Tibial artery (tissue), 4 donors: ENCODE results near the gene ZNF415.

Experiments used
- DNase-seq, 2 donors: peaks; one replicate each; pipeline ENCODE4 v3.0.0-alpha.2; 2019
- H3K27ac ChIP-seq, 2 donors: fragments of 200-600 bp; sonication (generic) in 1 of 2; 1 replicate in 1 of 2; 2 replicates in 1 of 2; pipeline ENCODE4 v1.5.1; 2018 to 2019; ENCODE audit warnings: mild to moderate bottlenecking in 1 of 2
- H3K27me3 ChIP-seq, 2 donors: fragments of 200-600 bp; sonication (generic) in 1 of 2; one replicate each; pipeline versions ENCODE4 v1.5.1 to v1.6.0; 2016 to 2019
- H3K36me3 ChIP-seq, 3 donors: fragments of 200-600 bp; sonication (generic) in 2 of 3; one replicate each; pipeline ENCODE4 v1.5.1; 2016 to 2019; ENCODE audit warnings: mild to moderate bottlenecking in 2 of 3
- H3K4me1 ChIP-seq, 4 donors: fragments of 200-600 bp; sonication (generic) in 2 of 4; 1 replicate in 3 of 4; 2 replicates in 1 of 4; pipeline ENCODE4 v1.5.1; 2016 to 2019
- H3K4me3 ChIP-seq, 2 donors: fragments of 200-600 bp; sonication (generic) in 1 of 2; 1 replicate in 1 of 2; 2 replicates in 1 of 2; pipeline ENCODE4 v1.5.1; 2018 to 2019; ENCODE audit warnings: mild to moderate bottlenecking in 2 of 2
- H3K9me3 ChIP-seq, 3 donors: fragments of 200-600 bp; sonication (generic) in 1 of 3; one replicate each; pipeline ENCODE4 v1.5.1; 2016 to 2019
- intact Hi-C: fragments of 100-400 bp; cut with DNase I; formaldehyde crosslinking; loops from one replicate; pipeline ENCODE4 v1.15.0; 2023; ENCODE audit warnings: low total_unique reads
- TF ChIP-seq, protein P1 (sequence below), 2 experiments: fragments of 200-600 bp in 1 of 2; fragments of 450-650 bp in 1 of 2; IDR thresholded peaks; one replicate each; pipeline ENCODE4 v1.5.1; 2017 to 2019; ENCODE audit warnings: antibody characterized with exemption in 2 of 2, mild to moderate bottlenecking in 1 of 2, moderate library complexity in 1 of 2

The ZNF415 gene

DNA sequence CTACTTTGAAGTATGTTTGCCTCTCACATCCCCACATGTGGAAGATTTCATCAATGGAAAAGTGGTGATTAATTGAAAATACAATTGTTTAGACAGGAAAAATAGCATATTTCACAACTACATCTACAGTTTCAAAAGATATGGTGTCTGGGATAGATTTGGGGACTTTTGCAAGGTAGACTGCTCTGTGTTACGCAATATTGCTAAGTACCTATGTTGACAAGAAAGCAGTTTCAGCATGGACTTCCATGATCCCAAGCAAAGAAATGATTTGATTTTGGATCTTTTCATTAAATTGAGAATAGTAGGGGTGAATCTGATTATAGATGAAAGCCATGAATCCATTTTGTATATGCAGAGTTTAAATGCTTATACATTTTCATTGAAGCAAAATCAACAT lies 40.0 kb downstream of the ZNF415 start:
- TF ChIP-seq, protein P1, sequence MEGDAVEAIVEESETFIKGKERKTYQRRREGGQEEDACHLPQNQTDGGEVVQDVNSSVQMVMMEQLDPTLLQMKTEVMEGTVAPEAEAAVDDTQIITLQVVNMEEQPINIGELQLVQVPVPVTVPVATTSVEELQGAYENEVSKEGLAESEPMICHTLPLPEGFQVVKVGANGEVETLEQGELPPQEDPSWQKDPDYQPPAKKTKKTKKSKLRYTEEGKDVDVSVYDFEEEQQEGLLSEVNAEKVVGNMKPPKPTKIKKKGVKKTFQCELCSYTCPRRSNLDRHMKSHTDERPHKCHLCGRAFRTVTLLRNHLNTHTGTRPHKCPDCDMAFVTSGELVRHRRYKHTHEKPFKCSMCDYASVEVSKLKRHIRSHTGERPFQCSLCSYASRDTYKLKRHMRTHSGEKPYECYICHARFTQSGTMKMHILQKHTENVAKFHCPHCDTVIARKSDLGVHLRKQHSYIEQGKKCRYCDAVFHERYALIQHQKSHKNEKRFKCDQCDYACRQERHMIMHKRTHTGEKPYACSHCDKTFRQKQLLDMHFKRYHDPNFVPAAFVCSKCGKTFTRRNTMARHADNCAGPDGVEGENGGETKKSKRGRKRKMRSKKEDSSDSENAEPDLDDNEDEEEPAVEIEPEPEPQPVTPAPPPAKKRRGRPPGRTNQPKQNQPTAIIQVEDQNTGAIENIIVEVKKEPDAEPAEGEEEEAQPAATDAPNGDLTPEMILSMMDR (IDR thresholded peaks at IDR 0.05): no peak
- H3K27me3 ChIP-seq: no peaks in the 10 kb centered on the region
- no peak overlapping the region for H3K27ac ChIP-seq
- peaks cover 23 to 67% (median 43%) of the 10 kb centered on the region in 3 donors for H3K36me3 ChIP-seq
- DNase-seq: no peak
- intact Hi-C loops: no loop called here
- no peaks in the 10 kb centered on the region for H3K9me3 ChIP-seq
- no peaks in the 10 kb centered on the region for H3K4me1 ChIP-seq
- no peak overlapping the region for H3K4me3 ChIP-seq

DNA sequence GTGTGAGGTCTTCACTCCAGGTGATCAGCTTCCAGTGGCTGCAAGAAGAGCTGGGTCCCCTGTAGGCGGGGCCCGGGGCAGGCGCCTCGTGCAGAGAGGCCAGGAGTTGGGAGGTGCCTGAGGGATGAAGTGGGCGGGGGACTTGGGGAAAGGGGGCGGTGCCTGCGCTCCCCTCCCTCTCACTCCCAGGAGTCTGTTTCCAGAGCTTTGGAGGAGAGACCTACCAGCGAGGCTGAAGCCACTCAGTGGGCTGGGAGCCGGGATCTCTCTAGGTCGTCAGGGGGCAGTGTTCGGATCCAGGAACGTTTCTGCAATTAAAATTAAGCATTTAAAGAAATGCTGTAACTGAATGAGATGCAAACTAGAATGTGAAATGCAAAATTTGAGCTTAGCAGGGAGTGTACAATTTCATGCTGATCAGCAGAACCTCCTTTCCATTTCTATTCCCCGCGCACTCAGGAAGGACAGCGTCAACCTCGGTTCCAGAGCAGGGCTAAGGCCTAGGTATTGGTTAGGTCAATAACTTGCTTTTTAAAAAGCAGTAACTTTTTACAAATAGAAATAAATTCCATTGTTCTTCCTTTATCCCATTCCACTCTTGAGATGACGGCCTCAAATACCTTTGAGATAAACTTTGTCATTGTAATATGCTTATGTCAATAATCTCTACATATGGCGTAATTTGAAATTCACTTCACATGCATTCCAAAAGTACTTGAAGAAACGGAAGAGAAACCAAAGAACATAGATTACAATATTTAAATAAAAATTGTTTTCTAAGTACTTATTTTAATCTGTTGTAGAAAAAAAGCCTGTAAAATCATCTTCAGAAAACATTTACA lies 41.1 kb downstream of the ZNF415 start:
- H3K9me3 ChIP-seq: no peaks in the 10 kb centered on the region
- H3K4me1 ChIP-seq: no peaks in the 10 kb centered on the region
- TF ChIP-seq, protein P1 (IDR thresholded peaks at IDR 0.05): no peak
- no peak for DNase-seq
- intact Hi-C loops: no loop called here
- H3K4me3 ChIP-seq: no peak overlapping the region
- peaks cover 29 to 74% (median 48%) of the 10 kb centered on the region in 3 donors for H3K36me3 ChIP-seq
- no peak overlapping the region for H3K27ac ChIP-seq
- H3K27me3 ChIP-seq: no peaks in the 10 kb centered on the region

DNA sequence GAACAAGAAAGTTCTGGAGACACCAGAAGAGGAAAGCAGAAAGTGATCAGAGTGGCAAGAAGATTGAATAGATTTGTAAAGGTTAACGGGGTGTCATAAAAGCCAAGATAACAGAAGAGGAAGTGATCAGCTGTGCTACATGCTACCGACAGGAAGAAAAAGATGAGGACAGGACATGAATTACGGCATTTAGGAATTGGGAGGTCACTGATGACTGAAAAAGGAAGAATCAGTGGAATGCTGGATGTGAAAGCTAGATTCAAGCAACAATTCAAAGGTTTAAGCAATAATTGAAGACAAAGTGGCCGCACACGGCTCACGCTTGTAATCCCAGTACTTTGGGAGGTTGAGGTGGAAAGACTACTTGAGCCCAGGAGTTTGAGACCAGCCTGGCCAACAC lies 44.6 kb downstream of the ZNF415 start:
- H3K36me3 ChIP-seq: peaks cover 62 to 90% (median 79%) of the 10 kb centered on the region in 3 donors

DNA sequence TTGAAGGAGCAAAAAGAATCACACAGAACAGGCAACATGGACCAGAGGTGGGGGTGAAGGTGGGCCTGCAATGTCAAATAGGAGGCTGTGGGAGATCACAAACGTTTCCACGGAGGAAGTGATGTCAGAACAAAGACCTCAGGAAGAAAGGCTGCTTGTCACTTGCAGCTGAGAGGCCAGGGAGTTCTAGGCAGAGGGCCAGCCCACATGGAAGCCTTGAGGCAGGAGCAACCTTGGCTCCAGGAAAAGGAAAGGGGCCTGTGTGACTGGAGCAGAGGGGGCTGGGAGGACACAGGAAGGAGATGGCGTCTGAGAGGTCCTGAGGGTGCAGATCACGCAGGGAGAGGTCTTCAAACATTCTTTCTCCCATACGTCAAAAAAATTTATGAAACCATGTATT lies 45.8 kb downstream of the ZNF415 start:
- Histone ChIP-seq H3K4me3 (no peak overlapping the region), H3K9me3 (no peaks in the 10 kb centered on the region), H3K4me1 (no peaks in the 10 kb centered on the region), H3K27me3 (no peaks in the 10 kb centered on the region), H3K27ac (no peak overlapping the region), H3K36me3 (peaks cover 74 to 99% (median 90%) of the 10 kb centered on the region in 3 donors)
- TF ChIP-seq, protein P1 (IDR thresholded peaks at IDR 0.05): no peak
- intact Hi-C loops: no loop called here
- DNase-seq: no peak

More for the DNA sequence above, 44.6 kb downstream of the ZNF415 start:
- no peak overlapping the region for H3K4me3 ChIP-seq
- H3K27me3 ChIP-seq: no peaks in the 10 kb centered on the region
- H3K27ac ChIP-seq: no peak overlapping the region
- intact Hi-C loops: no loop called here
- no peaks in the 10 kb centered on the region for H3K4me1 ChIP-seq
- TF ChIP-seq, protein P1 (IDR thresholded peaks at IDR 0.05): no peak
- no peak for DNase-seq
- no peaks in the 10 kb centered on the region for H3K9me3 ChIP-seq

DNA sequence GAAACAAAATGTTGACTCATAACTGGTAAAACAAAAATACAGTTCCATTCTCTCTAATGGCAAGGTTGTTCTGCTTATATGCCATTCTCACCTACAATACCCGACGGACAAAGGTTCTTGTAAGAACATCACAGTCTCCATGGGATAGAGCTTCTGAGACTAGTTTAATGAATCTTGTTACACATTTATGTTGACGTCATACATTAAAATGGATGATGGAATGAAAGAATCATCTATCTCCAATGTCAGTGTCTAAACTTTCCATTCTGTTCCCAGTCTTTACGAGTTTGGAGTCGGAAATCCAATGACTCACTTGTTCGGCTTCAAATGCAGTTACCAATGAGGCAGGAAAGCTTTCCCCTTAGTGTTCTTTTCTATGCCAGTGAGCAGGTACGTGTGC lies 47.2 kb downstream of the ZNF415 start:
- Histone ChIP-seq H3K9me3 (peaks cover 4 to 9% (median 4%) of the 10 kb centered on the region in 3 donors), H3K4me3 (no peak overlapping the region), H3K27me3 (no peaks in the 10 kb centered on the region), H3K4me1 (no peaks in the 10 kb centered on the region), H3K27ac (no peak overlapping the region), H3K36me3 (peaks cover 75 to 95% (median 88%) of the 10 kb centered on the region in 3 donors)
- TF ChIP-seq, protein P1 (IDR thresholded peaks at IDR 0.05): no peak
- intact Hi-C loops: no loop called here
- no peak for DNase-seq
